Smooth muscle cell (in vitro differentiated cells): ENCODE data around the gene UBL3. TPM values are rescaled to one million over a fixed set of nuclear protein-coding genes. Genes with fewer than 3 reads are reported as not detected.

Source experiments
- DNase-seq: peaks from one replicate; lab custom pipeline; 2025; ENCODE audit not compliant: unreplicated experiment; lab: John Stamatoyannopoulos, UW
- H2AFZ ChIP-seq: fragments of 200-600 bp; sonication (generic); 2 replicates; pipeline ENCODE4 v1.6.0; 2016; ENCODE audit warnings: antibody characterized with exemption, low read depth, mild to moderate bottlenecking
- H3F3A ChIP-seq: fragments of 200-600 bp; sonication (generic); 2 replicates; pipeline ENCODE4 v1.6.0; 2017; ENCODE audit warnings: antibody characterized with exemption, low read depth
- H3K27ac ChIP-seq: fragments of 200-600 bp; sonication (generic); 2 replicates; pipeline ENCODE4 v1.5.1; 2016; ENCODE audit warnings: low read depth, mild to moderate bottlenecking
- H3K27me3 ChIP-seq: fragments of 200-600 bp; sonication (generic); 2 replicates; pipeline ENCODE4 v1.6.1; 2016; ENCODE audit warnings: low read depth, mild to moderate bottlenecking
- H3K36me3 ChIP-seq: fragments of 200-600 bp; sonication (generic); 2 replicates; pipeline ENCODE4 v1.5.1; 2016; ENCODE audit warnings: low read depth
- H3K4me1 ChIP-seq: fragments of 200-600 bp; sonication (generic); 2 replicates; pipeline ENCODE4 v1.5.1; 2016; ENCODE audit warnings: low read depth
- H3K4me2 ChIP-seq: fragments of 200-600 bp; sonication (generic); 2 replicates; pipeline ENCODE4 v1.6.0; 2016; ENCODE audit warnings: mild to moderate bottlenecking
- H3K4me3 ChIP-seq: fragments of 200-600 bp; sonication (generic); 2 replicates; pipeline ENCODE4 v1.5.1; 2016; ENCODE audit warnings: mild to moderate bottlenecking
- H3K79me2 ChIP-seq: fragments of 200-600 bp; sonication (generic); 2 replicates; pipeline ENCODE4 v1.6.0; 2016; ENCODE audit warnings: low read depth, mild to moderate bottlenecking
- H3K9ac ChIP-seq: fragments of 200-600 bp; sonication (generic); 2 replicates; pipeline ENCODE4 v1.6.0; 2016; ENCODE audit warnings: low read depth
- H3K9me3 ChIP-seq: fragments of 200-600 bp; sonication (generic); replicated peaks from 2 replicates; pipeline ENCODE4 v1.5.1; 2016; ENCODE audit warnings: low read depth
- H4K20me1 ChIP-seq: fragments of 200-600 bp; sonication (generic); 2 replicates; pipeline ENCODE4 v1.6.0; 2016; ENCODE audit warnings: low read depth
- WGBS: methylation state at CpG from one replicate; pipeline ENCODE4 v1.1.7; 2016; ENCODE audit warnings: low lambda C conversion rate; 5-methylcytosine and 5-hydroxymethylcytosine counted together
- polyA plus RNA-seq: library from polyadenylated mRNA; unstranded; fragments of >200 nt; fragmentation: Nextera tagmentation; extraction: Ambion mirVana; gene quantifications from 2 replicates; pipeline ENCODE4 v1.2.1, GENCODE V29; 2016
- total RNA-seq: library from RNA; depleted of rRNA; stranded (reverse); fragments of >200 nt; gene quantifications from 2 replicates; pipeline ENCODE4 v1.2.3, GENCODE V29; 2014
- TF ChIP-seq, protein P1 (sequence below): fragments of 200-600 bp; sonication (generic); IDR thresholded peaks from 2 replicates; pipeline ENCODE4 v1.5.1; 2017; ENCODE audit warnings: borderline replicate concordance, mild to moderate bottlenecking, antibody characterized with exemption; ENCODE audit not compliant: insufficient read depth, poor library complexity, severe bottlenecking

Gene UBL3
- total and polyA plus RNA-seq, 2 experiments from 2014 or later, result 25.2 to 46.6 TPM

GRCh38 chr13:29852472-29853054 is 2.1 kb upstream of the UBL3 start:
- Histone ChIP-seq H3K4me3 (no peak overlapping the region), H3K4me1 (peaks cover 3% of the 10 kb centered on the region), H3K79me2 (peaks cover 24% of the 10 kb centered on the region), H3K36me3 (no peaks in the 10 kb centered on the region), H3K27ac (no peak overlapping the region), H4K20me1 (peaks cover 19% of the 10 kb centered on the region), H3K9me3 (no peaks in the 10 kb centered on the region), H3K4me2 (no peak overlapping the region), H3F3A (peaks cover 7% of the 10 kb centered on the region), H2AFZ (no peak overlapping the region), H3K27me3 (no peaks in the 10 kb centered on the region), H3K9ac (no peak overlapping the region)
- TF ChIP-seq, protein P1, sequence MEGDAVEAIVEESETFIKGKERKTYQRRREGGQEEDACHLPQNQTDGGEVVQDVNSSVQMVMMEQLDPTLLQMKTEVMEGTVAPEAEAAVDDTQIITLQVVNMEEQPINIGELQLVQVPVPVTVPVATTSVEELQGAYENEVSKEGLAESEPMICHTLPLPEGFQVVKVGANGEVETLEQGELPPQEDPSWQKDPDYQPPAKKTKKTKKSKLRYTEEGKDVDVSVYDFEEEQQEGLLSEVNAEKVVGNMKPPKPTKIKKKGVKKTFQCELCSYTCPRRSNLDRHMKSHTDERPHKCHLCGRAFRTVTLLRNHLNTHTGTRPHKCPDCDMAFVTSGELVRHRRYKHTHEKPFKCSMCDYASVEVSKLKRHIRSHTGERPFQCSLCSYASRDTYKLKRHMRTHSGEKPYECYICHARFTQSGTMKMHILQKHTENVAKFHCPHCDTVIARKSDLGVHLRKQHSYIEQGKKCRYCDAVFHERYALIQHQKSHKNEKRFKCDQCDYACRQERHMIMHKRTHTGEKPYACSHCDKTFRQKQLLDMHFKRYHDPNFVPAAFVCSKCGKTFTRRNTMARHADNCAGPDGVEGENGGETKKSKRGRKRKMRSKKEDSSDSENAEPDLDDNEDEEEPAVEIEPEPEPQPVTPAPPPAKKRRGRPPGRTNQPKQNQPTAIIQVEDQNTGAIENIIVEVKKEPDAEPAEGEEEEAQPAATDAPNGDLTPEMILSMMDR, result no peak
- WGBS, result 67% methylated on average over 5 of the region's 5 CpGs
- DNase-seq, result no peak

- Histone ChIP-seq H4K20me1 (peaks cover 47% of the 10 kb centered on the region), H3K27ac (peak overlapping the region; percentile 99), H3K4me3 (peak overlapping the region; percentile 95), H3K36me3 (no peaks in the 10 kb centered on the region), H3K27me3 (no peaks in the 10 kb centered on the region), H3F3A (peaks cover 7% of the 10 kb centered on the region), H3K79me2 (peaks cover 52% of the 10 kb centered on the region), H3K9me3 (no peaks in the 10 kb centered on the region), H2AFZ (peak overlapping the region; percentile 85), H3K4me2 (peak overlapping the region; percentile 95), H3K4me1 (peaks cover 28% of the 10 kb centered on the region), H3K9ac (peak overlapping the region; percentile 99)
- under 1% methylated on average over 50 of the region's 50 CpGs for WGBS
- peak; percentile 63 for DNase-seq
- TF ChIP-seq, protein P1, result no peak
Observed at GRCh38 chr13:29849731-29850212, 645 bp downstream of the UBL3 start.

DNA sequence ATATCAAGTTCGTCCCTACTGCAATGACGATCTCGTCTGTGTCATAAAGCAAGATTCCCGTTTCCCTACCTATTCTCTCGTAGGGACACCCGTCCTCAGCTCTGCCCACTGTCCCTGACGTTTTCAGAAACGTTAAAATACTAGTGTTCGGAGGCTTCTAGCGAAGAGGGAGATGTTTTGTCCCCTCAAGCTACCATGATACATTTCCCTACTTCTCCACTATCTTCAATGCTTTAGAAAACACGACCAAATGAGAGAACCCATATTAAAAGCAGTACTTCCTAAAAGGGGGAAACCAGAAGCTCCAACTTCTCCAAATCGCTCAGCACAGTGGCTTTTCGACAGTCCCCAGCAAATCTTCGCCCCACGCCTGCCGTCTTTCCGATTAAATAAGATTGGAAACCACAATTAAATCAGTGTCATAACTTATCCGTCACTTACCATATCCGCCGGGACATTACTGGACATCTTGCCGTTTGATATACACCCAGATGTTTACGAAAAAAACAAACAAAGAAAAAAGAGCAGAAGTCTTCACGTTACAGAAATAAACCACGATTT is 1.3 kb downstream of the UBL3 start:
- Histone ChIP-seq H3K4me2 (peak overlapping the region; percentile 95), H3K4me3 (peak overlapping the region; percentile 95), H2AFZ (no peak overlapping the region), H3F3A (peaks cover 7% of the 10 kb centered on the region), H3K9me3 (no peaks in the 10 kb centered on the region), H4K20me1 (peaks cover 53% of the 10 kb centered on the region), H3K27ac (peak overlapping the region; percentile 99), H3K36me3 (no peaks in the 10 kb centered on the region), H3K9ac (peak overlapping the region; percentile 99), H3K27me3 (no peaks in the 10 kb centered on the region), H3K79me2 (peaks cover 58% of the 10 kb centered on the region), H3K4me1 (peaks cover 33% of the 10 kb centered on the region)
- 1% methylated on average over 24 of the region's 24 CpGs for WGBS
- TF ChIP-seq, protein P1, result no peak
- no peak for DNase-seq
